Loucy (cell line): ENCODE results near the gene RAB4A.

Experiments
- H2AFZ ChIP-seq: fragments of 200-600 bp; sonication (generic); 2 replicates; pipeline ENCODE4 v1.6.0; 2016; ENCODE audit warnings: antibody characterized with exemption, mild to moderate bottlenecking, low read length, moderate library complexity
- H3F3A ChIP-seq: fragments of 200-600 bp; 2 replicates; pipeline ENCODE4 v1.6.0; 2016; ENCODE audit warnings: antibody characterized with exemption, low read depth, mild to moderate bottlenecking
- H3K27me3 ChIP-seq: fragments of 200-600 bp; sonication (generic); 2 replicates; pipeline ENCODE4 v1.6.1; 2014; ENCODE audit warnings: low read length, mild to moderate bottlenecking; ENCODE audit not compliant: insufficient read depth, poor library complexity, severe bottlenecking
- H3K36me3 ChIP-seq: fragments of 200-600 bp; sonication (generic); 2 replicates; pipeline ENCODE4 v1.6.1; 2016; ENCODE audit warnings: low read length; ENCODE audit not compliant: insufficient read depth
- H3K4me1 ChIP-seq: fragments of 200-600 bp; sonication (generic); 2 replicates; pipeline ENCODE4 v1.5.1; 2014; ENCODE audit warnings: low read length, mild to moderate bottlenecking; ENCODE audit not compliant: insufficient read depth, poor library complexity, severe bottlenecking
- H3K4me2 ChIP-seq: fragments of 200-600 bp; sonication (generic); 2 replicates; pipeline ENCODE4 v1.6.0; 2014; ENCODE audit warnings: antibody characterized with exemption, low read length, low read depth, mild to moderate bottlenecking; ENCODE audit not compliant: poor library complexity, severe bottlenecking
- H3K4me3 ChIP-seq: fragments of 200-600 bp; sonication (generic); 2 replicates; pipeline ENCODE4 v1.5.1; 2014; ENCODE audit warnings: low read length, mild to moderate bottlenecking, mixed read lengths; ENCODE audit not compliant: poor library complexity, severe bottlenecking
- H3K79me2 ChIP-seq: fragments of 200-600 bp; sonication (generic); 2 replicates; pipeline ENCODE4 v1.6.1; 2014; ENCODE audit warnings: low read length; ENCODE audit not compliant: insufficient read depth
- H3K9ac ChIP-seq: fragments of 200-600 bp; sonication (generic); 2 replicates; pipeline ENCODE4 v1.6.0; 2014; ENCODE audit warnings: mild to moderate bottlenecking, low read depth, low read length, moderate library complexity; ENCODE audit not compliant: poor library complexity, severe bottlenecking
- H3K9me2 ChIP-seq: fragments of 200-600 bp; sonication (generic); replicated peaks from 2 replicates; pipeline ENCODE4 v1.6.1; 2016; ENCODE audit warnings: low read depth, low read length, mixed read lengths
- H3K9me3 ChIP-seq: fragments of 200-600 bp; sonication (generic); 2 replicates; pipeline ENCODE4 v1.6.1; 2014; ENCODE audit warnings: mild to moderate bottlenecking, antibody characterized with exemption, low read length, low read depth; ENCODE audit not compliant: insufficient read depth
- H4K20me1 ChIP-seq: fragments of 200-600 bp; sonication (generic); 2 replicates; pipeline ENCODE4 v1.6.0; 2014; ENCODE audit warnings: antibody characterized with exemption, low read length, mild to moderate bottlenecking; ENCODE audit not compliant: insufficient read depth, poor library complexity, severe bottlenecking
- CTCF ChIP-seq: fragments of 200-600 bp; sonication (generic); conservative IDR thresholded peaks from 2 replicates; pipeline ENCODE4 v1.5.1; 2014; ENCODE audit warnings: mild to moderate bottlenecking, antibody characterized with exemption, low read length
- EZH2phosphoT487 ChIP-seq: fragments of 200-600 bp; IDR thresholded peaks from 2 replicates; pipeline ENCODE4 v1.6.1; 2018; ENCODE audit warnings: antibody characterized with exemption, mild to moderate bottlenecking, moderate library complexity, borderline replicate concordance

RAB4A gene

GRCh38 chr1:229298887-229299503 is 28.1 kb downstream of the RAB4A start:
- H2AFZ ChIP-seq = no peak overlapping the region
- H3K9ac ChIP-seq = no peak overlapping the region
- H3K4me3 ChIP-seq = no peak overlapping the region
- H3K4me1 ChIP-seq = no peaks in the 10 kb centered on the region
- no peak overlapping the region for H3K4me2 ChIP-seq
- H3K9me2 ChIP-seq = no peaks in the 10 kb centered on the region
- no peaks in the 10 kb centered on the region for H3K27me3 ChIP-seq
- H3K79me2 ChIP-seq = no peaks in the 10 kb centered on the region
- H3K36me3 ChIP-seq = peaks cover 62% of the 10 kb centered on the region; the same call in 1 of the 2 replicates
- H4K20me1 ChIP-seq = no peaks in the 10 kb centered on the region
- TF ChIP-seq CTCF (no peak), EZH2phosphoT487 (no peak)
- H3F3A ChIP-seq = no peaks in the 10 kb centered on the region
- no peaks in the 10 kb centered on the region for H3K9me3 ChIP-seq

GRCh38 chr1:229300099-229300757 is 29.3 kb downstream of the RAB4A start:
- H3K4me1 ChIP-seq = no peaks in the 10 kb centered on the region

GRCh38 chr1:229302740-229303139 is 31.8 kb downstream of the RAB4A start:
- H3K27me3 ChIP-seq = no peaks in the 10 kb centered on the region
- H3K79me2 ChIP-seq = no peaks in the 10 kb centered on the region
- no peaks in the 10 kb centered on the region for H4K20me1 ChIP-seq
- no peaks in the 10 kb centered on the region for H3K9me2 ChIP-seq
- no peaks in the 10 kb centered on the region for H3K4me1 ChIP-seq
- no peak overlapping the region for H3K4me3 ChIP-seq
- H3K4me2 ChIP-seq = no peak overlapping the region
- H2AFZ ChIP-seq = no peak overlapping the region
- no peaks in the 10 kb centered on the region for H3K9me3 ChIP-seq
- H3K9ac ChIP-seq = no peak overlapping the region
- TF ChIP-seq CTCF = no peak
- TF ChIP-seq EZH2phosphoT487 = no peak
- H3F3A ChIP-seq = no peaks in the 10 kb centered on the region
- H3K36me3 ChIP-seq = peaks cover 80% of the 10 kb centered on the region

More at GRCh38 chr1:229300099-229300757, 29.3 kb downstream of the RAB4A start:
- H4K20me1 ChIP-seq = no peaks in the 10 kb centered on the region
- no peaks in the 10 kb centered on the region for H3K27me3 ChIP-seq
- H3K4me3 ChIP-seq = no peak overlapping the region
- no peaks in the 10 kb centered on the region for H3F3A ChIP-seq
- H3K9me2 ChIP-seq = no peaks in the 10 kb centered on the region
- H3K79me2 ChIP-seq = no peaks in the 10 kb centered on the region
- no peaks in the 10 kb centered on the region for H3K9me3 ChIP-seq
- H2AFZ ChIP-seq = no peak overlapping the region
- TF ChIP-seq EZH2phosphoT487 = no peak
- no peak for TF ChIP-seq CTCF
- no peak overlapping the region for H3K4me2 ChIP-seq
- H3K9ac ChIP-seq = no peak overlapping the region
- peaks cover 73% of the 10 kb centered on the region for H3K36me3 ChIP-seq
